GM12875 (cell line): Measurements from ENCODE around the gene SMYD2.
"Not testable (repeated sequence)": the region's sequence is repeated elsewhere in the genome, so short reads cannot be mapped to it uniquely, and the experiment has no call there.

Experiments used
- H3K4me3 ChIP-seq: one replicate; pipeline ENCODE4 v1.5.1; 2011; ENCODE audit warnings: low read depth, low read length, control low read depth
- TF ChIP-seq, protein P1 (sequence below): IDR thresholded peaks from 2 replicates; pipeline ENCODE4 v1.5.1; 2011; ENCODE audit warnings: low read depth, mild to moderate bottlenecking, control low read depth, inconsistent platforms, low read length, moderate library complexity, borderline replicate concordance; ENCODE audit not compliant: insufficient read depth

Gene SMYD2

DNA sequence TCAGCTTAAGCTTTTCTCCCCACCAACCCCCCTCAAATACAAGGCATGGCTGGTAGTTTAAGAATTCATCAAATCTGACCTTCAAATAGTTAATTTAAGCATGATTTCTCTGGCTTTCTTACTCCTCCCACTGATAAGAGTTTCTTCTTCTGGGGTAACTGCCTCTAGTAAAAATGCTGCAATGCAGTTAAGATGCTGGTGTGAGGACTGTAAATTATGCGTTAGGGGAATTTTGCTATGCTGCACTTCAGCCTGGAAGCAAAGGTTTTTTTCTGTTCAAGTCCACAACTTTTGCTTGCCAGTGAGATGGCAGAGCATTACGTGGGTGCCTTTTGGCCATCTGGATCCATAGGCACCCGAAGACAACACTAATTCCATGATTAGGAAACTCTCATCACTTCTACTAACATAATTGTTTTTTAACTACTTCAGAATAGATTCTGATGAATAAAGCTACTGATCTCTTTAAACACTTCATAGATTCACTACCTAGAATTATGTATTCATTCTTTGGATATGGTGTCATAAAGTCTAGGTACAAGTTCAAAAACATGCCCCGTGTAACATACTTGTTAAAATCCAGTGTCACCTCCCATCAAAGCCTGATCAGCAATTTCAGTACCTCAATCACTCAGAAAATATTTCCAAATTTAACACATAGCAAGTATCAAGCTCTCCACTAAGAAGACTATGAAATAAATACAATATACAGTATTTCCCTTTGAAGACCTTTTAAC is 8.8 kb upstream of the SMYD2 start:
- no peak overlapping the region for H3K4me3 ChIP-seq
- TF ChIP-seq, protein P1, sequence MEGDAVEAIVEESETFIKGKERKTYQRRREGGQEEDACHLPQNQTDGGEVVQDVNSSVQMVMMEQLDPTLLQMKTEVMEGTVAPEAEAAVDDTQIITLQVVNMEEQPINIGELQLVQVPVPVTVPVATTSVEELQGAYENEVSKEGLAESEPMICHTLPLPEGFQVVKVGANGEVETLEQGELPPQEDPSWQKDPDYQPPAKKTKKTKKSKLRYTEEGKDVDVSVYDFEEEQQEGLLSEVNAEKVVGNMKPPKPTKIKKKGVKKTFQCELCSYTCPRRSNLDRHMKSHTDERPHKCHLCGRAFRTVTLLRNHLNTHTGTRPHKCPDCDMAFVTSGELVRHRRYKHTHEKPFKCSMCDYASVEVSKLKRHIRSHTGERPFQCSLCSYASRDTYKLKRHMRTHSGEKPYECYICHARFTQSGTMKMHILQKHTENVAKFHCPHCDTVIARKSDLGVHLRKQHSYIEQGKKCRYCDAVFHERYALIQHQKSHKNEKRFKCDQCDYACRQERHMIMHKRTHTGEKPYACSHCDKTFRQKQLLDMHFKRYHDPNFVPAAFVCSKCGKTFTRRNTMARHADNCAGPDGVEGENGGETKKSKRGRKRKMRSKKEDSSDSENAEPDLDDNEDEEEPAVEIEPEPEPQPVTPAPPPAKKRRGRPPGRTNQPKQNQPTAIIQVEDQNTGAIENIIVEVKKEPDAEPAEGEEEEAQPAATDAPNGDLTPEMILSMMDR = no peak

DNA sequence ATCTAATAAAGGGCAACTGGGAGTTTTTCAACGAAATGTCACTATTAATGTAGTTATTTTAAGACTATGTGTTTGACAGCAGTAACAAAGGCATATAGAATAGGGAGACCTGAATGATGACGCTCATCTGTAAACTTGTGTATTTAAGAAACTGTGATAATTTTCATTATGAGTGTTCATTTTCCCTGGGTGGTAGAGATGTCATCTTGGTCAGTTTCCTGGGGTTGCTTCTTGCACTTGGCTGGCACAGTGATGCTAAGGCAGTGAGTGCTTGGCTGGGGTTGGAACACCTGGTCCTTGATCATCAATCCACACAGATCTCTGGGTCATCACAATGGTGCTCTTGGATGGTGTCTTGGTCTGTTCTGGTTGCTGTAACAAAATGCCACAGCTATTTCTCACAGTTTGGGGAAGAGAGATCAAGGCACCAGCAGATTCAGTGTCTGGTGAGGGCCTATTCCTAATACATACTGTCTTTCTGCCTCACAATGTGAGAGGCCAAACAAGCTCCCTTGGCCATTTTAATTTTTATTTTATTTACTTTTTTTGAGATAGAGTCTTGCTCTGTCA is 7.9 kb upstream of the SMYD2 start:
- TF ChIP-seq, protein P1 = no peak
- H3K4me3 ChIP-seq = no peak overlapping the region

DNA sequence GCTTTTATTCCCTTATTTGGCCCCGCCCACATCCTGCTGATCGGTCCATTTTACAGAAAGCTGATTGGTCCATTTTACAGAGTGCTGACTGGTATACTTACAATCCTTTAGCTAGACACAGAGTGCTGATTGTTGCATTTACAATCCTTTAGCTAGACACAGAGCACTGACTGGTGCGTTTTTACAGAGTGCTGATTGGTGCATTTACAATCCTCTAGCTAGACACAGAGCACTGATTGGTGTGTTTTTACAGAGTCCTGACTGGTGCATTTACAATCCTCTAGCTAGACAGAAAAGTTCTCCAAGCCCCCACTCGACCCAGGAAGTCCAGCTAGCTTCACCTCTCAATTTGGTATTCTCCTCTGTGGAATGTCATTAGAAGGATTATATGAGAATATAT is 5.3 kb upstream of the SMYD2 start:
- not testable (repeated sequence) for H3K4me3 ChIP-seq

DNA sequence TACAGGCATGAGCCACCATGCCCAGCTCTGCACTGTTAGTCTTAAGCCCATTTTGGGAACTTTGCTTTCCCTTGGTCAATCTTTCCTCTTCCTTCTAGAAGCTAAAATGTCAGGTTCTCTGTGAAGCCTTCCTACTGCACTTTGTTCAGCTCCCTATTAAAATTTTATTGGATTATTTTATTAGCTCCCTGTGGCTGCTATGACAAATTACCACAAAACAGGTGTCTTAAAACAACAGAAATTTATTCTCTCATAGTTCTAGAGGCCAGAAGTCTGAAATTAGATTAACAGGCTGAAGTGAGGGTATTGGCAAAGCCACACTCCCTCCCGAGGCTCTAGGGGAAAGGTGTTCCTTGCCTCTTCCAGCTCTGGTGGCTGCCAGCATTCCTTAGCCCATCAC is 4.2 kb upstream of the SMYD2 start:
- TF ChIP-seq, protein P1 = no peak
- H3K4me3 ChIP-seq = no peak overlapping the region

DNA sequence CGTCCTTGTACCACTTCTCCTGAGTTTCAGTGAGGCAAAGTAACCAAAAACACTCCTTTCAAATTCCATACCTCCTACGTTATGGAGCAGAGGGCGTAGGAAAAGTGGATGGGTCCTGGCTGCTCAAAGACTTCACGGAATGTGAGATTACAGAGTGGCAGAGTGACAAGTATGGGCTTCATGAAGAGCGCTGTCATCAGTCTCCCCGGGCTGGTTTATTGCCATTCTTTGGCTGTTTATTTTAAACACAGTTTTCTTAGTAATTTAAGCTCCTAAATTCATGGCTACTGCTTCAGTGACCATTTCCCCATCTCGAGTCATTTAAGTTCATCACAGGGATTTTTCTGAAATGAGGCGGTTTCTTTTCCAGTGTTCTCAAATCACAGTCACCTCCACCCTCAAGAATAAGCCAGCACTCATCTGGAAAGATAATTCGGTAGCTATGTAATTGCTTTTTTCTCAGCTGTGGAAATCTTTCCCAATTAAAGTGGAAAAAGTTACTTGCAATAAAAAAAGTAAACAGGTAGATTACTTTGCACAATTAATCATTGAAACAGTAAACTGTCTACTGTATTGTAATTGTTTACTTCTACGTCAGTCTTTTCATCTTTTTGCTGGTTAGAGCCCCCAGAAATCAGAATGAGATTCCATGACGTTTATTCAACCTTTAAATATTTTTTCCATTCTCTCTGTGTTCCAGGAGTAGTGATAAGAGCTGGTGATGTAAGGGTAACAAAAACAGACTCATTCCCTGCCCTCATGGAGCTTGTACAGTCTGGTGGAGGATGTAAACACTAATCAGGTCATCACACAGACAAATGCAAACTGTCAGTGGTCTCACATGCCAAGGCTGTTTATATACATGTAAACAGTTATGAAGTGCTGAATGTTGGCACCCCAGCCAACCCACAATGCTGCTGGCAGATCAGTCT is 3.0 kb upstream of the SMYD2 start:
- no peak overlapping the region for H3K4me3 ChIP-seq

DNA sequence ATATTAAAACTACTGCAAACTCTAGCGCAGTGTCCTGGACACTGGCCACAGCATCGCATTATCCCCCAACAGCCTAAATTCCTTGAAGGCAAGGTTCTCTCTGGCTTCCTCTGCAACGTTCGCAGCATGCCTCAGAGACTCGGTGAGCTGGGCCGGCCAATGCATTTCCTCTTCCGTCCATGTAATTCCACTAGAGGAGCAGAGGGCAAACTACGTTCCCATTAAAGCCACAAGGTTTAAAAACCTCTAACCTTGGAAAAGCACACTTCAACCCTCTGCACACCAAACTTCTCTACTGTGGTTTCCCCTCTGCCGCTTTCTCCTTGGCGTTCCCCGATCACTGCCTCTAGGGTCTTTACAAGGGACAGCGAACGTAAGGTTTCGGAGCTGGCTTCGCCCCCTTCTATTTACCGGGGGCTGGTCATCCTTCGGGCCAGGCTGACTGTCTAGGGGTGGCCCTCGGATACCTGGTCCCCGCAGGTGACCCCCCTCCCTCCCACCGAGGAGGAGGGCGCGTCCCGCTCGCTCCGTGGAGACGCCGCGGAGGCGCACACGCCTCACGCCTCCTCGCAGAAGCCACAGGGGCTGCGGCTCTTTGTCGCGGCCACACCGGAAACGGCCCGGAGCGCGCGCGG is 456 bp upstream of the SMYD2 start:
- peak overlapping the region; percentile 62 for H3K4me3 ChIP-seq
- TF ChIP-seq, protein P1 = no peak

More for the DNA sequence above, 3.0 kb upstream of the SMYD2 start:
- TF ChIP-seq, protein P1 = no peak

DNA sequence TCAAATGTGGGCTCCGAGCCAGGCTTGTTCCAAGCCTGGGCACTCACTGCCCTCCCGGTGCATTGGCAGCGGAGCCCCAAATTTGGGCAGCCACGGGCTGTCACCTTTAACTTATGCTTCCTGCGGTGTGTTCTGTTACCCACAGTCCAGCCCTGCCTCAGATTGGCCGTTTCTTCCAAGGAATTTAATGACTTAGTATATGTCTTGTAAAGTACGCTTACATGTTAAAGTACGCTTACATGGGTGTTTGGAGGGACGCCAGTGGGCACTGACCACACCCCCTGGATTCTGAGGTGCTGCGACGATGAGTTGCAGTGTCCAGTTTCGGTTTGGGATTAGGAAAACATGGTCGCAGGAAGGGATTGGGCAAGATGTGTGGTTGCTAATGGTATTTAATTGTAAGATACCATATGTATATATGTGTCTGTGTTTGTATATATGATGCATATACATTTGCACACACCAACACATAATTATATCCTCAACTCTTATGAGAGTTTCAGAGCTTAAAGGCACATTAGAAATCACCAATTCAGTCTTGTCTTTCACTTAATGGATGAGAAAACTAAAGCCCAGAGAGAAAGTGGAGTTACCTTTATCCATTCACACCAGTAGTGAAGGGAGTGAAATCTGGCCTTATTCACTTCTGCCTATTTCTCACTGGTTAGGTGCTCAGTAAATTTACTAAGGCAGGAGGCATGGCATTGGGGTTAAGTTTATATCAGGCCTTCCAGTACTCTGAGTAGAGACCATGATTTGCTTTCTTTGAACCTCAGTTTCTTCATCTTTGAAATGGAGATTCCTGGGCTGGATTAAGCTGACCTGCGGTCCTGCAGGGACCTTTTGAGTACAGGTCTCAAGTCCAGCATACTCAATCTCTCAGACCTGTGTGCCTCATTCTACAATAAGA is 1.0 kb downstream of the SMYD2 start:
- H3K4me3 ChIP-seq = peak overlapping the region; percentile 62
- TF ChIP-seq, protein P1 = no peak
